HG02798 (cell line): Measurements from ENCODE around the gene TMEM109.
"Not testable (repeated sequence)": the region's sequence is repeated elsewhere in the genome, so short reads cannot be mapped to it uniquely, and the experiment has no call there.

Experiments
- ATAC-seq: cut with Tn5 transposase; IDR thresholded peaks from one replicate; pipeline ENCODE4 v1.9.1; 2021; ENCODE audit warnings: mild to moderate bottlenecking; ENCODE audit not compliant: unreplicated experiment, poor library complexity

TMEM109 gene

DNA sequence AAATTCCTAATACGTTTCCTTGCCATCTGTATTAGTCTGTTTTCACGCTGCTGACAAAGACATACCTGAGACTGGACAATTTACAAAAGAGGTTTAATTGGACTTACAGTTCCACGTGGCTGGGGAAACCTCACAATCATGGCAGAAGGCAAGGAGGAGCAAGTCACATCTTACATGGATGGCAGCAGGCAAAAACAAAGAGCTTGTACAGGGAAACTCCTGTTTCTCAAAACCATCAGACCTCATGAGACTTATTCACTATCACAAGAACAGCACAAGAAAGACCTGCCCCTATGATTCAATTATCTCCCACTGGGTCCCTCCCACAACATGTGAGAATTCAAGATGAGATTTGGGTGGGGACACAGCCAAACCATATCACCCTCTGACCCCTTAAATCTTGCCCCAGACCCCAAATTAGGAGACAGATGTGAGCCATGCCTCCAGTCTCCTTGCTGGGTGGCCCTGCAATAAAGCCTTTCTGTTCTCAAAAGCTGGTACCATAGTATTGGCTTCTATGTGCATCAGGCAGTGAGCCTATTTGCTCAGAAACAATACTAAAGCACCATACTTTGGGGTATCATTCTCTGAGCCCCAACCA, 4.2 kb upstream of the TMEM109 start:
- ATAC-seq: not testable (repeated sequence)

DNA sequence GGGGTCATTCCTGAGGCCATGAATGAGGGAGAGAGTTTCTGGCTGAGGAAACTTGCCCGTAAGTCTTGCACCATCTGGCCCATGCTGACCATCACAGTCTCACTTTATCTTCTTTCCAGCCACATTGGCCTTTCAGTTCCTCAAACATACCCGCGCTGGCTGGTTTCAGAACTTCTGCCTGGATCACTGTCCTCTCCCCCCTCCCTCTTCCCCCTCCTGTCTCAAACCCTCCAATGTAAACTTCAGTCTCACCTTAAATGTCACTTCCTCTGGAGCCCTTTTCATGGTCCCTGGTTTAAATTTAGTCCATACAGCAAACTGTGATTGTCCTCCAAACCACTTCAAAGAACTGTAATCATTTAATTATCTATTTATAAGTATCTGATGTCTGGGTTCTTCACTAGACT, 3.7 kb upstream of the TMEM109 start:
- ATAC-seq: peak; percentile 43

DNA sequence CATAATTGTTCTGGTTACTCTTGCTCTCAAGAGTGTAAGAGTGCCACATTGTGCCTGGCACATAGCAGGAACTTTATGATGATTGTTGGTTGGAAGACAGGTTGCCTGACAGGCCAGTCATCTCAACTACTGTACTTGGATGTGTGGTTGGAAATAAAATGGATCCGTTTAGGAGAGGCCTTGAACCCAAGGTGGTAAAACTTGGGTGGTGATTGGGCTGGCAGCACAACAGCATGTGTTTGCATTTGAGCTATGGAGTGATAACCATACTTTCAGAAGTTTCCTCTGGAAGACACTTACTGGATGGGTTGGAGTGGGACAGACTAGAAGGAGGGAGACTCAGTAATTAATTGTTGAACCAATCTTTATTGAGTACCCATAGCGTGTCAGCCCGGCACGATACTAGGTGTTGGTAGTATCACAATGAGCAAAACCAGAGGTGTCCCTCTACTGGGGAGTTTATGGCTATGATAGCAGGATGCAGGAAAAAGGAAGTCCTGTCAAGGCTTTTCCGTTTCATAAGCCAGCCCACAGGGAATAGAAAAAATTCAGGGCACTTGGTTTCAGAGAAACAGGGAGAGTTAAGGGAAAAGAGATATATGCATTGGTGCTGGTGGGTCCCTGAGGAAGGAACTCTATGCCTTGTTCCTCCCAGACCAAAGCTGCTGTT, 3.1 kb upstream of the TMEM109 start:
- no peak for ATAC-seq

DNA sequence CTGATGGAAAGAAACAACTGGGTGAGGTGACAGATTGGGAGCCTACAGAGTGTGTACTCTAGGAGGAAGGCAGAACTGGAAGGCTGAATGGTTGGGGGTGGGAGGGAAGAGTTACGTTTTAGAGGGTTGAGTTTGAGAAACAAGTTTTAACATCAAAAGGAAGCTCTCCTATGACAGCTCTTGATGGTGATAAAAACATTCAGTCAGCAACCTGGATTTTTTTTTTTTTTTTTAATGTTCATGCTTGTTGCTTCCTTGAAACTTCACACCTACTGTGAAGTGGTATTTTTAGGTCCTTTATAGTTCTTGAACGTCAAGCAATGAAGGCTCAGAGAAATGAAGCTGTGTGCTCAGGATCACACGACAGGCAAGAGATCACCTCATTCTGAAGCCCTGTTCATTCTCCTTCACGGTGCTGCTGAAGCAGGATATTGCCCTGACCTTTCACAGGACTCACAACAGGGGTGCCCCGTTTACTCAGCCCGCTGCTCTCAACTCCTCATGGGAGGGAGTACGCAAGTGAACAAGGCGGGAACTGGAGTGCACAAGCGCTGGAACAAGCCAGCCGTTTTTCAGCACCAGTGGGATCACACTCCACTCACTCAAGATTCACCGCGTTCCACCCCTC, 1.6 kb upstream of the TMEM109 start:
- no peak for ATAC-seq

DNA sequence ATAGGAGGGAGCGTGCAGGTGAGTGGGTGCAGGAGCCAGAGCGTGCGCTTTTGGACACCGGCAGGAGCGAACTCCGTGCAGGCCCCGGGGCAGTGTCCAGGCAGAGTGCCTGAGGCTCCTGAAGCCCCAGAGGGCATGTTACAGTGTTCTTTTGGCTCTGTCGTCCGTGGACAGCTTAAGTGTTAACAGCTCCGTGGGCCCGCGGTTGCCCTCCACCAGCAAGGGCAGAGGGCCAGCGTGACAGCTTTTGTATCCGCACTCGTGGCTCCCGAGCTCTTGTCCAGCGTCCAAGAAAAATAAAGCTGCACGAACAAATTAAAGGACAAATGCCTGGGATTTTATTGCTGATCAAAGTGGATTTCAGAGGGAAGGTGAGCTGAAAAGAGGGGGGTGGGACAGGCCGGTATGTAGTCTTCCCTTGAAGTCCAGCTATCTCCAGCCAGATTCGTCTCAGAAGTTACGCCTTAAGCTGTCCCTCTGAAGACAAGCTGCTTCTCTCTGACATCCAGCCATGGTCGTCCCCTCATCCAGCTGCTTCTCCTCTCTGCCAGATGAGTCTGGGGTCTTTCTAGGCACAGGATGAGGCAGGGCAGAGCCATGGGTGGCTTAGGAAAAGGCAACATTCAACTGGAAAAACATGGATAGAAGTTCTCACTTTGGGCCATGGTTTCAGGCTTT, 968 bp upstream of the TMEM109 start:
- no peak for ATAC-seq

DNA sequence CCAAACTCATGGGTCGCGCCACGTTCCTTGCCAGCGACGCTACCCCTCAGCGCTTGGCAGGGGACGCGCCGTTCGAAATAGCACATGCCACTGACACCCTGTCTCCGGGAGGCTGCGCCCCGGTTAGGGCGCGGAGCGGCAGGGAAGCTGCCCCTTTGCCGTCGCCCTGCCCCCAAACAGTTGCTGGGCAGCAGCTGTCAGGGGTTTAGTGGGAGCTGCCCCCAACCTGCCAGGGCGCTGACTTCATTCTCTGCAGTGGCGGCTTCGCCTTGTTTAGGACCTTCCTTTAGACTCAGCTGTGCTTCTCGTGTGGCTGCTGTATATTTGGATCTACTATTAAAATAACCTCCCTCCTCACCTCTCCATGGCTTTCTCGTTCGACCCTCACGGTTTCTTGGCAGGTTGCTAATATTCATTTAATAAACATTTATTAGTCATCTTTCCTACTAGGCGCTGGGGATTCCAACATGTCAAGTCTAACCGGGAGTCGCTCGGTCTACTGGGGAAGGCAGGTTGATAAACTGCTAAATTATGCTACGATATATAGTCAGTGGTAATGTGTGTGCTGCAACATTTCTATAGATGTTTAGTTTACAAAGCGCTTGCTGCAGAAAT, 782 bp downstream of the TMEM109 start:
- ATAC-seq: no peak

DNA sequence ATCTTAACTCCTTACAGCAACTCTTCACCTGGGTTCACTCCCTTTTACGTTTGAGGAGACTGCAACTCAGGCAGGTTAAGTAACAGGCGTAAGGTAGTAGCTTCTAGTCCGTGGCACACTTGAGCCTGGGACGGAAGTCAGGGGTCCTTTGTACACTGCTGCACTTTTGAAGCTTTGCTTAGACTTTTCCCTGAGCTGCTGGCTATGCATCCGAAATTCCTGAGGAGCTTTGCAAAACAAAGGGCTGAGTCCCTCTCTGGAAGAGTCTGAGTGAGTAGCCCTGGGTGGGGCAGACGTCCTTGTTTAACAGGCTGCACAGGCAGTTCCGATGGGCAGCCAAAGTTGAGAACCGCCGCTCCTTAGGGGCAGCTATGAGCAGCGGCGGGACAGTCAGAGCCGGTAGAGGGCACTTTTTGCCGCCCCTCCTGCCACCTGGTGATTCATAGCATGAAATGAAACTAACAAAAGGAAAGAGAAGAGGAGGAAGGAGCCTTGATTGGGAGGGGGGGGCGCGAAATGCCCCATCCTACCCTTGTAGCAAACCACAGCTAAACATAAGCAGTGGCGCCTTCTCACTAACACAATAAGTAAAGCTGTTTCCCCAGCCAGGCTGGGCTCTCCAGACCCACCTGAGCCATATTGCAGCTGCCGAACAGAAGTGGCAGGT, 1.4 kb downstream of the TMEM109 start:
- peak; percentile 43 for ATAC-seq

DNA sequence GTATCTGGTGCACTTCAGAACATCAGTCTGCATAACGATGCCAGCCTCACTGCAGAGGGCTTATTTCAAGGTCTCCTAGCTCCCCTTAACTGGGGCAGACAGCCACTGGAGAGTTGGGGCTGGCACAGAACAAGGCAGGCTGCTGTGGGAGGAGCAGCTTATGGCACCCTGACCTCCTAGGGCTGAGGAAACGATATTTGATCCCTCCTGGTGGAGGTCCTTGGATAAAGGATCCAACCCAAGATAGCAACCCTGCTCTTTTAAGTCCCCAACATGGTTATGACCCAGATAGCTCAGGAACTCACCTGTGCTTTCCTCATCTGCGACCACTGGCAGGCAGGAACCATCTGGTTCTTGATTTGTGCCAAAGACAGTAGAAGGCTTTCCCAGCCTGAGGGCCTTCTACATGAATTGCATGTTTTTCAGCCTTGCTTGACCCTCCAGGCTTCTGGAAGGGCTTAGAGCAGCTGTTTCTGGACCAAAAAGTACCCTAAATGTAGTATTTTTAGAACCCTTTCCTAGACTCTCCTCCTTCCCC, 2.8 kb downstream of the TMEM109 start:
- no peak for ATAC-seq

DNA sequence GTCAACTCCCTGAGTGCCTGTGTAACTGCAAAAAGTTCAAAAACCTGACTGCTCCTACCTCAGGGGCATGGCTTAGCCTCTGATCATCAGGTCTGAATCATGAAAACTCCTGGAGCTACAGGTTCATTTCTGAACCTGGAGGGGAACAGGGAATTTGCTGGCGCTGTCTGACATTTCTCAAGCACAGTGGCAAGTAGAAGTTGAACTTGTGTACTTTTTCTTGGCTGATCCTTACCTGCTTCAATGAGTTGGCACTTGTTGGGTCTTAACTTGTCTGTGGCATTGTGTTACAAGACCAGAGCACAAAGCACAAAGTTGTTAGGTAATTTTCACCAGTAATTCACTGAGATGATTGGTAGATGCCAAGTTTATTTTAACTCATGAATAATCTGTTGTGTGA, 3.3 kb downstream of the TMEM109 start:
- ATAC-seq: no peak

DNA sequence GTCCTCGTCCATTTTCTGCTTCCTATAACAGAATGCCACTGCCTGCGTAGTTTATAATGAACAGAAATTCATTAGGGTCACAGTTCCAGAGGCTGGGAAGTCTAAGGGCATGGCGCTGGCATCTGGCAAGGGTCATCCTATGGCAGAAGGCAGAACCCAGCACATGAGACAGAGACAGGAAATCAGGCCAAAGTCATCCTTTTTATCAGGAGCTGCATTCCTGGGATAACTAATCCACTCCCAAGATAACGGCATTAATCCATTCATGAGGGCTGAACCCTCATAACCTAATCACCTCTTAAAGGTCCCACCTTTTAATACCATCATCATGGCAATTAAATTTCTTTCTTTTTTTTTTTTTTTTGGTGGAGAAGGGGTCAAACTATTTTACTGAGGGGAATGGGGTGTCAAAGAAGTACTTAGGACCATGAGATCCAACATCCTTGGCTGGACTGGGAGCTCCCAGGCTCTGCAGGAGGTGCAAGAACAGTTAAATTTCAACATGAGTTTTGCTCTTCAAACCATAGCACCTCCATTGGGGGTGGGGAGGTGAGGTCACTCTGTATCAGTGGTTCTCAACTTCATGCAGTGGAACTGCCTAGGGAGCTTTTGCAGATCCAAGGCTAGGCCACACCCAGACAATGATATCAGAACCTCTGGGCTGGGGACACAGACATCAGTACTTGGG, 4.4 kb downstream of the TMEM109 start:
- no peak for ATAC-seq

DNA sequence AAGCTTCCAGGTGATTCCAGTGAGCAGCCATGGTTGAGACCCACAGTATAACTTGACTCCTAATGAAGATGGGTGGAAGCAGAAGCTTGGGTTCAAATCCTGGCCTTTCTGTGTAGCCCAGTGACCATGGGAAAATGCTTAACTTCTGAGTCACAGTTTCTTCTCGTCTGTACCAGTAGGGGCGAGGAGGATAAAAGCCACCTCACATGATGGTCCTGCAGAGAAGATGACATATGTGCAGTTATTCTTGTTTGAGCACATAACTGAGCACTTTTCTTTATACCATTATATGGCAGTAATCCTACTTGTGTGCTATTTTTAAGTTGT, 4.9 kb downstream of the TMEM109 start:
- no peak for ATAC-seq

DNA sequence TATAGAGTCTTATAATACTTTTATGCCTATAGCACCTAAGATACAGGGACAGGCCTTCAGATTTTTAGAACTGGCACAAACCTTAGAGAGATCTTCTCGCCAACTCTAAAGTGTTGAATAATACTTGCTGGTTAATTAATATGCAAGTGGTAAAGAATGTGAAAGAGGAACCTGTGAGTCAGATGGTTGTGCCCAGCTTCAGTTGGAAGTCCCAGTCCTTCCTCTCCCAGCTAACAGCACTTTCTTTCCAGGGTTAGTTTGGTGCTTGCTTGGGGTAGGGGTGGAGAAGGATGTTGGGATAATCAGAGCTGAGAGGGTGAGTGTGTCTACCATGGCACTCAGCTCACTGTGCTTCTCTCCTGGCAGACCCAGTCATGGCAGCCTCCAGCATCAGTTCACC, 5.4 kb downstream of the TMEM109 start:
- no peak for ATAC-seq

DNA sequence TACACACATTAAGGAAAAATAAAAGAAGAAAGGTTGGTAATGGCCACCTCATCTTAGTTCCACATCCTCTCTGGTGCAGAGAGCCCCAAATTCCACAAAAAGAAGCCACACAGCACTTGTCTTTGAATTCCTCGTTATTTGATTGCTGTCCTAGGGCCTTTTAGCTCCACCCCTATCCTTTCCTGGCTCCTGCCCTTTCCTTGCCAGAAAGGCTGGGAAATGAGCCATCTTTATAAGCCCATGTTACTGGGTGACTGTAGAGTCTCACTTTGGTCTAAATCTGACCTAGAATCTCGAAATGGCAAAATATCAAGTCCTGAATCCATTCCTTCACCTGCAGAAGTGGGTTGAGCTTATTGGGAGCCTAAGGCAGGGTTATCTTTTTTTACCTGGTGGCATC, 6.0 kb downstream of the TMEM109 start:
- ATAC-seq: no peak

DNA sequence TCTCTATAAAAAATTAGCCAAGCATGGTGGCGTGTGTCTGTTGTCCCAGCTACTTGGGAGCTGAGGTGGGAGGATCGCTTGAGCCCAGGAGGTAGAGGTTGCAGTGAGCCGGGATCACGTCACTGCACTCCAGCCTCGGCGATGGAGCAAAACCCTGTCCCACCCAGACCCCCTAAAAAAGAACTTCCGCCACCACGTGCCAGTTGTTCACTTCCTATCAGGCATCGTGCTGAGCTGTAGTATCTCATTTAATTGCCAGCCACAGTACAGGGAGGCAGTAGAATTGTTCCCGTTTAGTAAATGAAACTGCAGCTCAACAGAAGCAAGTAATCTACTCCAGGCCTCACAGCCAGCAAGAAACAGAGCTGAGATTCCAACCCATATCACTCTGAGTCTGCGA, 7.3 kb downstream of the TMEM109 start:
- ATAC-seq: no peak

DNA sequence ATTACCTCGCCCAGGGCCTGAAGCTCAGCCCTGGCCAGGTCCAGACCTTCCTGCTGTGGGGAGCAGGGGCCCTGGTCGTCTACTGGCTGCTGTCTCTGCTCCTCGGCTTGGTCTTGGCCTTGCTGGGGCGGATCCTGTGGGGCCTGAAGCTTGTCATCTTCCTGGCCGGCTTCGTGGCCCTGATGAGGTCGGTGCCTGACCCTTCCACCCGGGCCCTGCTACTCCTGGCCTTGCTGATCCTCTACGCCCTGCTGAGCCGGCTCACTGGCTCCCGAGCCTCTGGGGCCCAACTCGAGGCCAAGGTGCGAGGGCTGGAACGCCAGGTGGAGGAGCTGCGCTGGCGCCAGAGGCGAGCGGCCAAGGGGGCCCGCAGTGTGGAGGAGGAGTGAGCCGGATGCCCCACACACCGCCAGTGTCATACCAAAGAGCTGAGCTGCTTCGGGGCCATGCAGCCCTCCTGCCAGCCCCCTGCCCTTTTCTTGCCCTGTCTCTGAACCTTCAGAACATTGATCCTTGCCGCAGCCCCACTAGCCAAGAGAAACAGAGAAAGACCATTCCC, 7.9 kb downstream of the TMEM109 start:
- ATAC-seq: no peak

DNA sequence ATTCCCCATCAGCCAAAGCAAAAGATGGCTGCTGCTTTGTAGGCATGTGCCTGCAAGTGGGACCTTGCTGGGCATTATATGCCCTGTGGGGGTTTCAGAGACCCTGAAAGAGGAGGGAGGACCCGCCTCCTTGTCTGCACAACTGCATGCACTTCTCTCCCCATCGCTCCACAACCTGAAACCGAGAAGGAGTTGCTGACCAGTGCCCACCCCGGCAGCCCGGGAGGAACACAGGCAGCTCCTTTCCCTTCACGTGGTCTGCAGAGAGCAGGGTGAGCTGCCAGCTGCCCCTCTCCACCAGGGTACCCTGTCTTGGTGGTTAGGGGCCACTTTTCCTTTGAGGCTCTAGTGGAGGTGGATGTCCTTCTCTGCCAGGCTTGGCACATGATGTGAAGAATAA, 8.9 kb downstream of the TMEM109 start:
- ATAC-seq: no peak

DNA sequence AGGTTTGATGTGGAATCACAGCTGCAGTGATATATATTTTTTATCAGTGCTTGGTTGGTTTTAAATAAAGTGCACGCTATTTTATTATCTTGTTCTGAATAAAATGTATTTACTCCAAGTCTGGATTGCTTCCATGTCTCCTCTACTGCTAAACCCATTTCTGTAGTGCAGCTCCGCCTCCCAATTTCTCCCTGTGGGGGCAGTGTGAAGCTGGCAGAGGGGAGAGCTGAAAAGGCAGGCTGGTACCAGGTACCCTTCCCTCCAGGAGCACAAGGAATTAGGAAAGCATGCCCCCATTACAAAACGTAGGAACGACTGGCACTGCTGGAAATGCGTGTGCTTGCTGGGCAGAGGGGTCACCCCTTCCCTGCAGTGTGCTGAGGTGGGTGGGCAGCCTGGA, 9.4 kb downstream of the TMEM109 start:
- no peak for ATAC-seq

DNA sequence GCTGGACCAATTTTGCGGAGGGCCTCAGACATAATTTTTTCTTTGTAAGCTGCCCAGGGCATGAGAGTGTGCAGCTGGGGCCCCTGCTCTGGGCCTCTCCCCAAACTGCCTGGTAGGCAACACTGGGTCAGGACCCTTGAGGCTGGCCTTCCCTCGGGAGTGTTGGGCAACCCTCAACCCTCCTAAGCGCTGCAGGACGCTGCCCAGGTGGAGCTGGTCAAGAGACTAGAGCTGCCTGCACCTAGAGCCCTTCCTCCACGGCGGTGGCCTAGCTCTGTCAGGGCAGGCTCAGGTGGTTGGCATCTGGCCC, 9.8 kb downstream of the TMEM109 start:
- no peak for ATAC-seq

DNA sequence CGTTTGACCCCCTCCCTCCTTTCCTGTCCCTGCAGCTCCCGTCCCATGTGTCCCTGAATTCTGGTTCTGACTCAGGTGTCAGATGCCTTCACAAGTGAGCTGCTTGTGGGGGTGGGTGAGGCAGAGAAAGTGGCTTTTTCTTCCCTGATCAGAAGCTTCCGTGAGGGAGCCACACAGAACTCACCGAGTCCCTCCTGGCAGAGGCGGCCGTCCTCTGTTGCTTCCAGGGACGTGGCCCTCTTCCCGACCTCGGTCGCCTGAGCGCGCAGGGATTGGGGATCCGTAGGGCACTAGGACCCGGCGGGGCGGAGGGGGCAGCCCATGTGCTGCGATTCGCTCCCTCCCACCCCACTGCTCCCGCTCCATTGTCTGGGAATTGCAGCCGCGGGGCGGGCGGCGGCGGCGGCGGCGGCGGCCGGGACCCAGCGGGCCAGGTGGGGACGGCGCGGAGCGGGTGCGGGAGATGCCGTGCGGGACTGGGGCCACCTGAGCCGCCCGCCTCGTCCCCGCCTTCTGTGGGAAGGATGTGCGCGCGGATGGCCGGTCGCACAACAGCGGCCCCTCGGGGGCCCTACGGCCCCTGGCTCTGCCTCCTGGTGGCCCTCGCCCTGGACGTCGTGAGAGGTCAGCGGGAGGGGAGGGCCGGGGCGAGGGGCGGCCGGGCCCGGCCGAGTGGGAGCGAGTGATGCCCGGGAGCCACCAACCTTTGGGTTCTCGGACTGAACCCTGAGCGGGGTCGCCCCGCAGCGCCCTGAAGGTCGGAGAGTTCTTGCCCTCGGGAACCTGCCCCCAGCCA, 10.3 kb downstream of the TMEM109 start, which contains the start of gene TMEM132A:
TMEM132A (plus strand) TSS at position 351 of the 796 bp plus-strand sequence; CDS start at position 525, 174 bp downstream.
- ATAC-seq: no peak
